GM21825 (cell line): ENCODE data around the gene WNT10A.

Experiments used
- ATAC-seq: cut with Tn5 transposase; IDR thresholded peaks from one replicate; pipeline ENCODE4 v1.9.1; 2021; ENCODE audit warnings: mild to moderate bottlenecking, moderate library complexity; ENCODE audit not compliant: unreplicated experiment

The WNT10A gene

GRCh38 chr2:218857371-218858137 is 23.1 kb upstream of the WNT10A start:
- no peak for ATAC-seq

GRCh38 chr2:218858138-218858445 is 22.6 kb upstream of the WNT10A start:
- ATAC-seq: no peak

- no peak for ATAC-seq
Measured at GRCh38 chr2:218858671-218859555, 21.7 kb upstream of the WNT10A start.

- no peak for ATAC-seq
Measured at GRCh38 chr2:218859556-218859987, 21.1 kb upstream of the WNT10A start, which contains the start of gene WNT6. Gene WNT6, plus strand, starts transcription at chr2:218859805. Its CDS starts 233 bp downstream, at chr2:218860038.

GRCh38 chr2:218859988-218860831 is 20.4 kb upstream of the WNT10A start:
- no peak for ATAC-seq

- no peak for ATAC-seq
Measured at GRCh38 chr2:218860950-218861381, 19.7 kb upstream of the WNT10A start.

- ATAC-seq: no peak
Measured at GRCh38 chr2:218861645-218862318, 18.9 kb upstream of the WNT10A start.

- ATAC-seq: no peak
Measured at GRCh38 chr2:218863021-218863520, 17.6 kb upstream of the WNT10A start.

GRCh38 chr2:218865396-218865795 is 15.3 kb upstream of the WNT10A start:
- ATAC-seq: no peak

- no peak for ATAC-seq
Measured at GRCh38 chr2:218865999-218866398, 14.7 kb upstream of the WNT10A start.

GRCh38 chr2:218867900-218868299 is 12.8 kb upstream of the WNT10A start:
- ATAC-seq: no peak

- ATAC-seq: no peak
Measured at GRCh38 chr2:218869064-218869463, 11.6 kb upstream of the WNT10A start.

- ATAC-seq: no peak
Measured at GRCh38 chr2:218870984-218871344, 9.7 kb upstream of the WNT10A start.

- no peak for ATAC-seq
Measured at GRCh38 chr2:218871345-218872302, 9.0 kb upstream of the WNT10A start.

GRCh38 chr2:218872645-218873358 is 7.8 kb upstream of the WNT10A start:
- ATAC-seq: no peak

- no peak for ATAC-seq
Measured at GRCh38 chr2:218873359-218874194, 7.1 kb upstream of the WNT10A start.

GRCh38 chr2:218875692-218876246 is 4.9 kb upstream of the WNT10A start:
- ATAC-seq: no peak
